Stimulated activated naive CD4-positive, alpha-beta T cell treated with Interleukin-2 at 50 U/mL for 16 hours (primary cell): ENCODE data around the gene MGMT.

ENCODE experiments used
- DNase-seq: peaks from one replicate; lab custom pipeline; 2025; lab: John Stamatoyannopoulos, UW

Gene MGMT

DNA sequence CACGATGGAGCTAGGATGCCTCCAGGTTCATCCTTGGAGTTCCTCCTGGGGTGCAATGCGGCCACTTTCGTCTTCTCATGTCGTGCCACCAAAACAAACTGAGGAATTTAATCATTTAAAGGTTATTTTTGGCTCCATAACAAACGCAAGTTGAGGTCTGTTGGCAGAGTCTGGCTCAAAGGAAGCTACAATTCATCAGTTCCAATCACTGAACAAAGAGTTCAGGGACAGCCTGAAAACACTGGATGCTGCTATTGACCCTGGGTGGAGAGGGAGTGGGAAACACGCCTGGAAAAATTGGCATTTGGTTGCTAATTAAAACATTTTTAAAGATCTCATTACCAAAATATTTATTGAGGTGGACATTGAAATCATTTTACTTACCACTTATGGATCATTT lies 11.4 kb upstream of the MGMT start:
- DNase-seq = no peak

- DNase-seq = no peak
Measured at GRCh38 chr10:129459762-129460539, 7.1 kb upstream of the MGMT start.

DNA sequence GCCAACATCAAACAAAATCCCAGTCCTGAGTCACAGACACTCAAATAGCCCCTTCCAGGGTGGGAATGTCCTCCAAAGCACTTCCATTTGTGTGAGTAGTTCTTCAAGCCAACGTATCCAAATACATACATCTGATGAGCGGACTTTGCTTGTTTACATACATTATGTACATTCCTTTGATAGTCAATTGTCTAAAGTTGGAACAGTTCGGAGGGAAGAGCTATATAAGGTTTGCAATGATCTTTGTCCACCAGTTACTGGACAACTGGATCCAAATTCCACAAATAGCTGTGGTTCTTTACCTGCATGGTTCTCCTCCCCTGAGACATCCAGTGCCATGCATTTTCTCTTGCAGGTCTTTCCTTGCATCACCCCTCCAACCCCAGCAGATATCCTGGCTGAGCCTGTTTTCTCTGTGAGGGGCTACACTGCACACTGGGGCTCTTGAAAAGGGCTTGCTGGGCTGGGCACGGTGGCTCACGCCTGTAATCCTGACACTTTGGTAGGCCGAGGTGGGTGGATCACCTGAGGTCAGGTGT lies 4.7 kb upstream of the MGMT start:
- no peak for DNase-seq

DNA sequence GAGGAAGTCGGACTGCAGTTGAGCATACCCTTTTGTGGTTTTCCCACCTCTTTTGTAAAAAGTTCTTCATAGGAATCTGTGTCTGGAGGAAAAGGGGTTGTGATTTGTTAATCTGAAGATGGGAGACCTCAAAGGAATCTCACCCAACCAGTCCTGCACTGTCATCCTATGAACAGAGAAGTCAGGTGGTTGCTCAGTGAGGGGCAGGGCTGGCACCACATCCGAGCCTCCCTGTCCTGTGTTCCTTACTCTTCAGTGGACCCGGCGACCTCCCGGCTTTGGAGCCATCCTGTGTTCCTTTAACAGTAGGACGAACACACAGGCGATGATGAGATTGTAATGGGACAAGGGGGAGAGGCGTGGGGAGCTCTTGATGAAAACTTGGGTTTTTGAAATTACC lies 2.8 kb upstream of the MGMT start:
- DNase-seq = no peak

GRCh38 chr10:129465796-129466702 lies 992 bp upstream of the MGMT start:
- no peak for DNase-seq

- no peak for DNase-seq
Measured at GRCh38 chr10:129467359-129468064, 471 bp downstream of the MGMT start.

DNA sequence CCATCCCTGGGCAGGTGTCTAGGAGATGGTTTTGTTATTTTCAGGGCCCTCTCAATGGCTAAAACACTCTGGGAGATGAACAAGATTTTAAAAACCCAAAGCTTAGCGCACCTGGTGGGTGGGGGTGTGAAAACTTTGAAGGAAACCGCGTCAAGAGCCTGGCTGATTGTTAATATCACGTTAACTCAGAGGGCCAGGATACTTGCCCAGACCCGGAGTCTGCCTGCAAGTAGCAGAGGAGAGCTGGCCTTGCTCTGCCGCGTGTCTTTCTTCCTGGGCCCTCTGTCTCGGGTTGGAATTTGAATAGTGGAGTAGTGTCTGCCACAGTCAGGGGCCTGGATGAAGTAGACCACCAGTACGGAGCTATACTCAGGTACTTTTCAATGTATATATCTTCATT lies 1.1 kb downstream of the MGMT start:
- DNase-seq = no peak

DNA sequence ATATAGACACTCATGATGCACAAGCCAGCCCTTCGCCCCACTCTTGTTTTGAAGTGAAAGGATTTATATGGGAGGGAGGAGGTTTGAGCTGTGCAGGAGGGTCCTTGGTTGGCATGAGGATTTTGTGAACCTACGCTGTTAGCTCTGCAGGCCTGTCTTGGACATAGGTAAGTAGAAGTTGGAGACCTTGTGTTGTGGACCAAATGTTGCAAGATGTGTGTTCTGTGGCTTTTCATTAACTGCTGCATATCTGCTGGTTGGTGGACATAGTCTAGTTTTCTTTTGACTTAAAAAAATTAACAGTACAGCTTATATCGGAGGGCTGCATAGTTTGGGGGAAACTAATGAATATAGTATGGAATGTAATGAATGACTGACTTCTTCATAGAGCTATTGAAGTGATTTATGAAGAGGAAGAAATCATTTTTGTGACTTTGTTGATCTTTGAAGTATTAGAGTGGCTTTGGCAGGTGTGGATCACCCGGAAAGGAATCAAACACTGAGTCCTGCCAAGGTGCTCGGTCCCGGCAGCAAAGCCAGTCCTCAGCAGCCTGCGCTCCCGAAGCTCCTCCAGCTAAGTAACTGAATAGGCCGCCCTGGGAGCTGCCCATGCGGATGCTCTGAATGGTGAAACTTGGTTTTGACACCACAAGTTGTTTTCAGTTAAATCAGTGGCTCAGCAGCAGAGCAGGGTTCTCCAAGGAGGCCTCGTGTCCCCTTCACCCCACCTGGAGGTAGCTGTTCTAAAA lies 3.2 kb downstream of the MGMT start:
- no peak for DNase-seq

DNA sequence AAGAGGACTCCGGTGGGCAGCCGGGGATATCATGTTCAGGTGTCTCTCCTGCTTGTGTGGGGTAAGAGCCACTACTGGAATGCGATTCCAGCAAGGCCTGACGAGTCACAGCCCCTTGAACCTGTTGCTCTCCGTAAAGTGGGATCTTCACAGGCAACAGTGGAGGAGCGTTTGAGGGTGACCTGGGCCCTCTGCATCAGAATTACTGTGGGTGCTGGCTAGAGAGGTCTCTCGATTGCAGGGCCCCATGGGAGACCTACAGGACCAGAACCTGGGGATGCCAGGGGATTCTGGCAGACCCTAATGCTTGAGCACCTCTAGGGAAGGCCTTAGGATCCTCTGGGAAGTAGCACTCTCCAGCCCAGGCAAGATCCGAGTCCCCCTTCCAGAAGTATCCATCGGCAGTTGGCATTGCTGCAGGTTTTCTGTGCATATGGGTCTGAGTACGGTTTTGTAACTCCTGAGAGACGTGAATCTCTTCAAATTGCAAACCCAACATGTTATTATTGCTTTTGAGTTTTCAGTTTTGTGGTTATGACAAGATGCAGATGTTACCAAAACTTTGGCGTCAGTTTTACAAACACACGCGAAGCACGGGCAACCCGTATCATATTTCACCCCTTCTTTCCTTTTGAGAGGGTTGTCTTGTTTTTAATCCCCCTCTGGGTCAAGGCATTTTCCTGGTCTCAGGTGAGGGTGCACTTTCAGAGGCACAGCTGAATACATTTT lies 4.6 kb downstream of the MGMT start:
- no peak for DNase-seq

GRCh38 chr10:129472696-129473555 lies 5.9 kb downstream of the MGMT start:
- DNase-seq = no peak

GRCh38 chr10:129474642-129475041 lies 7.6 kb downstream of the MGMT start:
- DNase-seq = no peak

DNA sequence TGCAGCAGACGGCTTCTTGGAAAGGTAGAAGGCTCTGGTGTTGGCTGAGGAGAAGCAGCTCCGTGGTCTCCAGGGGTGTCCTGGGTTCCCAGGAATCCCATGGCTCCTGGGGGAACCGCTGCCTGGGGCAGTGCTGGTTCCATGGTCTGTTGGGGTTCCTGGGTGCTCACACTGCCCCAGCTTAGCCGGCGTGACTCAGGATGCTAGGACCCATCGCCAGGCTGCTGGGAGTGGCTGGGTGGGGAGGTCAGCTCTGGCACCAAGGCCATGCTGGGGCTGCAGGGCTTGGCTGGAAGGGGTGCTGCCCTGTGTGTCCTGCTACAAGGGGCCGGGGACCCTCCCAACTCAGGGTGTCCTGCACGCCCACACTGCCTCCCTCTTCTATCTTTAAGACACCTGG lies 9.4 kb downstream of the MGMT start:
- no peak for DNase-seq

- no peak for DNase-seq
Measured at GRCh38 chr10:129477051-129477450, 10.0 kb downstream of the MGMT start.

DNA sequence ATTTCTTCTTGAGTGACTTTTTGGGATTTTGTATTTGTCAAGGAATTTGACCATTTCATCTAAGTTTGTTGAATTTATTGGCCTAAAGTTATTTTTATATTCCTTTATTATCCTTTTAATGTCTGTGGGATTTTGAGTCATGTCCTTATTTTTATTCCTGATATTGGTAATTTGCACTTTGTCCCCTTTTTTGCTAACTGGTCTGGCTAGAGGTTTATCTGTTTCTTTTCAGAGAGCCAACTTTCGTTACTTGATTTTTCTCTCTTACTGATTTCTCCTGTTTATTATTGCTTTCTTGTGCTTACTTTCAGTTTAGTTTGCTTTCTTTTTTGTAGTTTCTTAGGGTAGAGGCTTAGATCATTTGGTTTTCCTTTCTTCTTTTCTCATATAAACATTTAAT lies 14.6 kb downstream of the MGMT start:
- DNase-seq = no peak

- no peak for DNase-seq
Measured at GRCh38 chr10:129483430-129484010, 16.5 kb downstream of the MGMT start.

GRCh38 chr10:129486805-129487204 lies 19.8 kb downstream of the MGMT start:
- no peak for DNase-seq

GRCh38 chr10:129491123-129491734 lies 24.2 kb downstream of the MGMT start:
- DNase-seq = no peak

GRCh38 chr10:129494176-129494575 lies 27.1 kb downstream of the MGMT start:
- DNase-seq = no peak

DNA sequence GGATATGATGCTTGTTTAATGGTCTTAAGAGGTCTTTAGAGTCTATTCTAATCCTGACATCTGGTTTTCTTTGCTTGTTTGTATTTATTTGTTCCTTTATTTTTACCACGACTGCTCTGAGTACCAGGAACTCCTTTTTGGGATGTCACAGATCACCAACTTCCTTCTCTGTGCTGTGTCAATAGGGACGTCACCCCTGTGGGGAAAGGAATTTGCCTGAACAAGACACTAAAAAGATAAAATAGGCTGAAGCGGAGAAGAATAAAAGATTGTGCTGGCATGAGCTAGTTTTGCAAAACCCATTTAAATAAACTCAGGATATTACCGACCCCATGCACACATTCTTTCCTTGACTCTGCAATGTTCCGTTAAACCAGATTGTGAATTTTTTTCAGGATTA lies 27.7 kb downstream of the MGMT start:
- DNase-seq = no peak
